NB4 (cell line): Measurements from ENCODE around the gene IREB2.
A peak's percentile ranks its signal among the peaks of the same experiment; 100 is the strongest.
"Not testable (repeated sequence)": the region's sequence is repeated elsewhere in the genome, so short reads cannot be mapped to it uniquely, and the experiment has no call there.

Experiments
- DNase-seq: peaks from one replicate; pipeline ENCODE4 v3.0.0; 2010; ENCODE audit warnings: low read depth
- H3K4me3 ChIP-seq: one replicate; pipeline ENCODE4 v1.5.1; 2011; ENCODE audit warnings: mild to moderate bottlenecking, low read depth, low read length, moderate library complexity
- MYC ChIP-seq: IDR thresholded peaks from 2 replicates; pipeline ENCODE4 v1.6.1; 2011; ENCODE audit warnings: low read depth, low read length
- POLR2A ChIP-seq: IDR thresholded peaks from 2 replicates; pipeline ENCODE4 v1.6.1; 2011; ENCODE audit warnings: mild to moderate bottlenecking; ENCODE audit not compliant: insufficient read length; ENCODE audit errors: extremely low read depth
- TF ChIP-seq, protein P1 (sequence below): IDR thresholded peaks from 2 replicates; pipeline ENCODE4 v1.6.1; 2011; ENCODE audit warnings: low read depth, low read length
- TF ChIP-seq, protein P2 (sequence below): IDR thresholded peaks from one replicate; pipeline ENCODE4 v1.5.1; 2012; ENCODE audit warnings: low read depth, low read length

IREB2 gene

DNA sequence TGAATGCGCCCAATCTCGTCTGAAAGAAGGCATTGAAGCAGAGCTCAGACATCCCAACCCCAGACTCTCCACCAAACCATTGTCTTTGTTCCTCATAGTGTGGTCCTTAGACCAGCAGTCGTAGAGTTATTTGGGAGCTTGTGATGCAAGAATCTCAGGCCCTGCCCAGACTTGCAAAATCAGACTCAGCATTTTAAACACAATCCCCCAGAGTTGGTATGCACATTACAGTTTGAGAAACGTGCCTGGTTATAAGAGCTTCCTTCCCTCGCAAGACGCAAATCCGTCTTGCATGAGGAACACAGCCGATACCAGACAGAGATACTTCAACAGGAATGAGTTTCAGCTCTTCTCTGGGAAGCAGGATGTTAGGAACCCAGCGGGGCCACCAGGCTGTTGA lies 38.9 kb upstream of the IREB2 start:
- H3K4me3 ChIP-seq = no peak overlapping the region
- TF ChIP-seq, protein P1, sequence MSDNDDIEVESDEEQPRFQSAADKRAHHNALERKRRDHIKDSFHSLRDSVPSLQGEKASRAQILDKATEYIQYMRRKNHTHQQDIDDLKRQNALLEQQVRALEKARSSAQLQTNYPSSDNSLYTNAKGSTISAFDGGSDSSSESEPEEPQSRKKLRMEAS = peak; percentile 55; the same call in 1 of the 2 replicates
- no peak for TF ChIP-seq POLR2A
- peak; percentile 43; the same call in 1 of the 2 replicates for TF ChIP-seq MYC
- DNase-seq = peak; percentile 84

GRCh38 chr15:78402061-78402610 lies 35.9 kb upstream of the IREB2 start:
- no peak for TF ChIP-seq POLR2A
- TF ChIP-seq, protein P2, sequence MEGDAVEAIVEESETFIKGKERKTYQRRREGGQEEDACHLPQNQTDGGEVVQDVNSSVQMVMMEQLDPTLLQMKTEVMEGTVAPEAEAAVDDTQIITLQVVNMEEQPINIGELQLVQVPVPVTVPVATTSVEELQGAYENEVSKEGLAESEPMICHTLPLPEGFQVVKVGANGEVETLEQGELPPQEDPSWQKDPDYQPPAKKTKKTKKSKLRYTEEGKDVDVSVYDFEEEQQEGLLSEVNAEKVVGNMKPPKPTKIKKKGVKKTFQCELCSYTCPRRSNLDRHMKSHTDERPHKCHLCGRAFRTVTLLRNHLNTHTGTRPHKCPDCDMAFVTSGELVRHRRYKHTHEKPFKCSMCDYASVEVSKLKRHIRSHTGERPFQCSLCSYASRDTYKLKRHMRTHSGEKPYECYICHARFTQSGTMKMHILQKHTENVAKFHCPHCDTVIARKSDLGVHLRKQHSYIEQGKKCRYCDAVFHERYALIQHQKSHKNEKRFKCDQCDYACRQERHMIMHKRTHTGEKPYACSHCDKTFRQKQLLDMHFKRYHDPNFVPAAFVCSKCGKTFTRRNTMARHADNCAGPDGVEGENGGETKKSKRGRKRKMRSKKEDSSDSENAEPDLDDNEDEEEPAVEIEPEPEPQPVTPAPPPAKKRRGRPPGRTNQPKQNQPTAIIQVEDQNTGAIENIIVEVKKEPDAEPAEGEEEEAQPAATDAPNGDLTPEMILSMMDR = no peak
- no peak for TF ChIP-seq MYC
- TF ChIP-seq, protein P1 = 0 out of 2 replicates have a peak, but pooled peaks have one; percentile 7
- DNase-seq = peak; percentile 62
- no peak overlapping the region for H3K4me3 ChIP-seq

DNA sequence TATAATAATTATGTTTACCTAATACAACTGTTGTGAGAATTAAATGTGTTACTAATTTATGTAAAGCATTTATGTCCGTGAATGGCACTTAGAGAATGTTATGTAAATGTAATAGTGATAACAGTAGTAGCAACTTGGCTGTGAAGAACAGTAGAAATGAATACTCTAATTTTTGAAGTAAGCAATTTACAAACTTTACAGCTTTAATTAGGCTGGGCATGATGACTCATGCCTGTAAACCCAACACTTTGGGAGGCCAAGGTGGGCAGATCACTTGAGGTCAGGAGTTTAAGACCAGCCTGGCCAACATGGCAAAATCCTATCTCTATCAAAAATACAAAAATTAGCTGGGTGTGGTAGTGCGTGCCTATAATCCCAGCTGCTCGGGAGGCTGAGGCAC lies 33.9 kb upstream of the IREB2 start:
- no peak for DNase-seq
- TF ChIP-seq, protein P2 = no peak
- TF ChIP-seq, protein P1 = no peak
- TF ChIP-seq MYC = no peak
- no peak for TF ChIP-seq POLR2A

GRCh38 chr15:78404796-78405195 lies 33.2 kb upstream of the IREB2 start:
- DNase-seq, H3K4me3 ChIP-seq: not testable (repeated sequence)

More for the DNA sequence above, 33.9 kb upstream of the IREB2 start:
- no peak overlapping the region for H3K4me3 ChIP-seq

- no peak overlapping the region for H3K4me3 ChIP-seq
- DNase-seq = no peak
- TF ChIP-seq MYC (no peak), POLR2A (no peak)
- TF ChIP-seq, protein P1 = no peak
- TF ChIP-seq, protein P2 = no peak
Measured at GRCh38 chr15:78405336-78405924, 32.6 kb upstream of the IREB2 start.

DNA sequence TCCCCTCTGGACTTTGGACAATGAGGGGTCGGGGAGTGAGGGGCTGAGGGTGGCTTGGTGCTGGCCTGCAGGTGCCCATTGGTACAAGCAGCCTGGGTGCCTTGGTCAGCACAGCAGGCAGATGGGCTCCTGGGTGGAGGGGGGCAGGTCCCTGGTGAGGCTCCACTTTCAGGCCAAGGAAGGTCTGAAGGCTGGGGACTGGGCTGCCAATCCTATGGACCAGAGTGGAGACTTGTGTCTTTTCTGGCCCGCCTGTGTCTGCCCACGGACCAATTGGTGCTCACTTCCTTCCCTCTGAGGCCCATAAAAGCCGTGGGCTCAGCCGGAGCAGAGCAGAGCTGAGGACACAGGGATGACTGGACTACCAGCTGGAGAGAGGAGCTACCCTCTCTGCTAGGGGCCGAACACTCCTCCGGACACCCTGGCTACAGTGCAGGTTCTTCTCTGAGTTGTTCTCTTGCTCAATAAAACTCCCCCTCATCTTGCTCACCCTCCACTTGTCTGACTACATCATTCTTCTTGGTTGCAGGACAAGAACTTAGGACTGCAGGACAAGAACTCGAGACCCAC lies 31.9 kb upstream of the IREB2 start:
- H3K4me3 ChIP-seq = no peak overlapping the region
- DNase-seq = peak; percentile 50

More for the DNA sequence above, 31.9 kb upstream of the IREB2 start:
- TF ChIP-seq, protein P1 = no peak
- TF ChIP-seq, protein P2 = no peak
- TF ChIP-seq MYC (no peak), POLR2A (no peak)
